Measurements from ENCODE around the gene PXYLP1. TPM values are rescaled to one million over a fixed set of nuclear protein-coding genes. Genes with fewer than 3 reads are reported as not detected.
"Not testable (repeated sequence)": the region's sequence is repeated elsewhere in the genome, so short reads cannot be mapped to it uniquely, and the experiment has no call there.

PXYLP1 gene
- polyA plus RNA-seq, 4 donors: 34.6 to 40.2 (median 39.0) TPM

DNA sequence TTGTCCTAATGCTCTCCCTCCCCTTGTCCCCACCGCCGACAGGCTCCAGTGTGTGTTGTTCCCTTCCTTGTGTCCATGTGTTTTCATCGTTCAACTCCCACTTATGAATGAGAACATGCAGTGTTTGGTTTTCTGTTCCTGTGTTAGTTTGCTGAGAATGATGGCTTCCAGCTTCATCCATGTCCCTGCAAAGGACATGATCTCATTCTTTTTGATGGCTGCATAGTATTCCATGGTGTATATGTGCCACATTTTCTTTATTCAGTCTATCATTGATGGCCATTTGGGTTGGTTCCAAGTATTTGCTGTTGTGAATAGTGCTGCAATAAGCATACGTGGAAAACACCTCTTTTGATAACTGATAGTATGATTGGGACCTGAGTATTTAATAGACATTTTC is 82.8 kb downstream of the PXYLP1 start:
- not testable (repeated sequence) for DNase-seq (ENCODE audit: low read depth in 4 of 4, low spot score in 2 of 4)

DNA sequence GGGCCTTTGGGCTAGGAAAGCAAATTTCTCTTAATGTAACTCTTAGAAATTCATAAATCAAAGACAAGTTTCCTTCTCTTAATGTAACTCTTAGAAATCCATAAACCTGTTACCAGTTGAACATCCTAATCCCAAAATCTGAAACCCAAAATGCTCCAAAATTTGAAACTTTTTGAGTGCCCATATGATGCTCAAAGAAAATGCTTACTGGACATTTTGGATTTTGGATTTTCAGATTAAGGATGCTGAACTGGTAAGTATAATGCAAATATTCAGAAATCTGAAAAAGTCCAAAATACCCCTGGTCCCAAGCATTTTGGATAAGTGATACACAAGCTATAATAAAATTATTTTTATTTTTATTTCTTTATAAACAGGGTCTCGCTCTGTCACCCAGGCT is 85.2 kb downstream of the PXYLP1 start:
- no peak for DNase-seq (ENCODE audit: low read depth in 4 of 4, low spot score in 2 of 4)

DNA sequence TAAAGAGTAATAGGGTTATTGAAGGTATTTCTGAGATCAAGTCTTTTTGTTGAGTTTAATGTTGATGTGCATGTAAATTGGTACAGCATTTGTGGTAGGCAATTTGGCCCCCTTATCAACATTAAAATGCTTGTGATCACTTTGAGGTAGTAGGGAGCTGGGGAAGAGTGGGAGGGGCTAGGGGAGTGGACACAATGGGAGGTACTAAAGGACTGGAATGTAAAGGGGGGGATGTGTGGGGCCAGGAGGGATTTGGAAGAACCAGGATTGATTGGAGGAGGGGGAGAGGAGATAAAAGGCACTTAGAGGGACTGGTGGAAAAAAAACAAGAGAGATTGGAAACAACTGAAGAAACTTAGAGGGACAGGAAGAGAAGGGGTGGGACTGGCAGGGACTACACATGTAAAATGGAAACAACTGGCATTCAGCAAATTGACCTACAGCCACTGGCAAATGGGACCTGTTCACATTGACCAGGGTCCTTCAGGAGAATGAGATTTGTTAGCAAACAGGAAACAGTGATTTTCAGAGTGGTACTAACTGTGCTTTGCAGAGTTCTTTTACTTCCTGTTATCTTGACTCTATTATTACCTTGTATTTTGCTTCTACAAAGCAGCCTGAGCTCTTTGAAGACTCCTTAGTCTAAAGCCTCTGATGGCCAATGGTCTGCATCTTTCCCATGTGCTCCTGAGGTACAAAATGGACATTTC is 88.9 kb downstream of the PXYLP1 start:
- no peak for DNase-seq (ENCODE audit: low read depth in 4 of 4, low spot score in 2 of 4)

DNA sequence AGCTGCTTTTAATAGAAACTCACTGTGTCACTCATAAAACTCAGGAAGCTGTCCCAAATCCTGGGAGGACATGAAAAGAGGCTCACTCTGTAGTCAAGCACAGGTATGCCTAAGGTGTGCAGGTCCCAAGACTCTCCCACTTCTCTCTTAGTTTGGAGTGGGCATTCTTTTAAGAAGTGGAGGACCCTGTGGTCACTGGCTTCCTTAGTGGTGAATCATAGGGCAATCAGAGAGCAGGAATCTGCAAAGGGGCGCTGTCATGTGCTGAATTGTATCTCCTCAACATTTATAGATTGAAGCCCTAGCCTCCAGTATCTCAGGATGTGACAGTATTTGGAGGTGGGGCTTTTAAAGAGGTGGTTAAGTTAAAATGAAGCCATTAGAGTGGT is 89.5 kb downstream of the PXYLP1 start:
- DNase-seq (ENCODE audit: low read depth in 4 of 4, low spot score in 2 of 4): no peak

DNA sequence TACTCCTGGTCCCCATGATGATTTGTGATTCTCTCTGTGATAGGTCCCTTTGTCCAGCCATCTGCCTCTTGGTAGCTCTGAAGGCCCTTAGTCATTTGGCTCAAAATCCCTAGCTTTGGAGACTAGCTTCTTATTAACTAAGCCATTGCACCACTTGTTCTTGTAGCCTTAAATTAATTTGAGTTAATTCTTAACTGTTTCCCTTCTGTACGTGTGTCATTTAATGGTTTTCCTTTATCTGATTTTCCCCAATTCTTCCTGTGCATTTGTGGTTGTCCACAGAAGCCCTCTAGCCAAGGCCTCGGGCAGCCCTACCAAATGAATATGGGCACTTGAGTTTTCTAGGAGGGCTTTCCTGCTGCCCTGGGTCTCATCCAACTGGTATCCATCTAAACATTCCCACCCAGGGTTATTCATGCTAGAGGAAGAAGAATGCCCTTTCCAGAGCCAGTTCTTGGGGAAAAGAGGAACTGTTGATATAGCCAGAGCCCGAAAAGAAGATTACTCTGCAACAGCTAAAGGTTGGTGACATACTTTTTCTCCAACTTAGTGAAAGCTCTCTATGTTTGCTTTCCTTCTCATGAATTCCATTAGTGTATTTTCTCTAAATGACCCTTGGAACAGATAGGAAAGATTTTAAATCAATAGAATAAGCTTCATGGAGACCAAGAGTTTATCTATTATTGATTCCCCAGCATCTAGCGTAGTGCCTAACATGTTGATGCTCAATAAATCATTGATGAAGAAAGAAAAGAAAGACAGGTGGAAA is 92.5 kb downstream of the PXYLP1 start:
- no peak for DNase-seq (ENCODE audit: low read depth in 4 of 4, low spot score in 2 of 4)

DNA sequence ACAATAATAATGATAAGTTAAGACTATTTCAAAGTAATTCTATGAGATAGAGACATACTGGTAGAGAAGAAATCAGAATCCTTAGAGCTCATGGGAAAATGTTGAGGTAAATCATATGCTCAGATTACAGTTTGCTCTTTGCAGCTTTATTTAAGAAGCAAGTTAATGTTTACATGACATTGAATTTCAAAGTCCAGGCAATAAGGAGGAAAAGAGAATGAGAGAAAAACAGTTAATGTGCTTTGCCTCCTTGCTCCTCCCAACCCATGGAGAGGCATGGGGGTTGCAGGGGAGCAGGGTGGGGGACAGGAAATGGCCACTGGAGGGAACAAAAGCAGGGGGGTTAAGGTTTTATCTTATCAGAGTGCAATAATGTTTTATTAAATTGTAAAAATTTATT is 94.5 kb downstream of the PXYLP1 start:
- peak in 1 of 4 donors; percentile 20 for DNase-seq (ENCODE audit: low read depth in 4 of 4, low spot score in 2 of 4)

DNA sequence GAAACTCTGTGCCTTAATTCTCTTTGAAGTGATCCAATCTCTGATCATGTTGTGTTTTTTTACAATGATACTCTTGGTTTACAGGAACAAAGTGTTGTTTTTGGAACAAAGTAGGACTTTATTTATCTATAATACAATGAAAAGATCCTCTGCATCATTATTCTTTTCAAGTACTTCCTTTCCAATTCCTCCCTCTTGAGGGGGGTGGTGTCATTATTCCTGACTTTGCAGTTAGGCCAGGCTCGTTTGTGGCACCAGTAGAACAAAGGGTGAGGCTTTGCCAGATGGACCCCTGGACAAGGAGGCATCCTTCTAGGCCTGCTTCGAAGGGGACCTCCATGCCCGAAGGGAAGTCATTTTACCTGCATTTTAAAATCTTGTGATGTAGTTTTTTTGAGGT is 95.0 kb downstream of the PXYLP1 start:
- no peak for DNase-seq (ENCODE audit: low read depth in 4 of 4, low spot score in 2 of 4)

DNA sequence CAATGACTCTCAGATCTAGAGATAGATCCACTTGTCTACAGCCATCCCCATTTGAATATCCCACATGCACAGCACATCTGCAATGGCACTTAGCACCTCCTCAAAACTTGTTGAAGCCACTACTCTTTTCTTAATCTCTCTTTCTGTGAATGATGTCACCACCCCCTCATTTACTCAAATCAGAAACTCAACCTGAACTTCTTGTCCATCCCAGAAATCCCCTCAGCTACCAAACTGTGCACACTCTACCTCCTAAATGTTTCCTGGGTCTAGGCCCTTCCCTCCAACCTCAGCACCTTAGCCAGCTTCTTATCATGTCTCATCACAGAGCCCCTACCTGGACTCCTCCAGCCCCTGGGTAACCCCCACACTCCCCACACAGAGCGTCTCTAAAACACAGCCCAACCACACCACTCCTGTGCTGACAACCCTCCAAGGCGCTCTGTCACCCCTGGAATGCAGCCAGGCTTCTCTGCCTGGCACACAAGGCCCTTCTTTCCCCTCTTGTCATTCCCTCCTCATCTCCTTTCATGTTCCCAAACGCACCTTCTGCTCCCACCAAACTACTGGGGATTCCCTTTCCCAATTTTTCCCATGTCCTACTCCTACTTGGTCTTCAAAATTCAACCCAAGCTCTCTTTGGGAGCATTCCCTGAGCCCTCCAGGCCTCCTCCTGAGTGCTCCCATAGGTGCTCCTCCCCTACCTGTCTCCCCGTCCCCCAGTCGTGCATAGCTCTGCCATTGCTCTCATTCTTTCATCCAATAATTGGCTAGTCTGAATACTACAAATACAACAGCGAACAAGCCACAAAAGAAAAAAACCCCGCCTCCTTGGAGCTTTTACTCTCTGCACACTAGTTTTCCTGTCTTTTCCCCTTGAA is 96.9 kb downstream of the PXYLP1 start:
- DNase-seq (ENCODE audit: low read depth in 4 of 4, low spot score in 2 of 4): no peak

DNA sequence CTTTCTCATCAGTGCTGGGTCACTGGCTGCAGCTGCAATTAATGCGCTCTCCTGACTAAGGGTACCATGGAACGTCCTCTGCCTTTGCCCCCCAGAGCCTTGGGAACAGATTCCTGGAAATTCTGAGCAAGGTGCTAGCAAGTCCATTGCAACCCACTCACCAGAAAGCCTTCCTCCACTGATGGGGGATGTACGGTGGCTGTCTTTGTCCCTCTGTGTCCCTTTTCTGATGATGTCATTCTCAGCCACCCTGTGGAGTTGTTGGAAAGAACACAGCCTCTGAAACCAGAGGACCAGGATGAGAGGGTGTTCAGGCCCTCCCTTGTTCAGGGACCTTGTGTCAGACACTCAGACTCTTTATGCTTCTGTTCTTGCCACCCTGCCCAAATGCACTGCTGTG is 98.6 kb downstream of the PXYLP1 start:
- no peak for DNase-seq (ENCODE audit: low read depth in 4 of 4, low spot score in 2 of 4)

DNA sequence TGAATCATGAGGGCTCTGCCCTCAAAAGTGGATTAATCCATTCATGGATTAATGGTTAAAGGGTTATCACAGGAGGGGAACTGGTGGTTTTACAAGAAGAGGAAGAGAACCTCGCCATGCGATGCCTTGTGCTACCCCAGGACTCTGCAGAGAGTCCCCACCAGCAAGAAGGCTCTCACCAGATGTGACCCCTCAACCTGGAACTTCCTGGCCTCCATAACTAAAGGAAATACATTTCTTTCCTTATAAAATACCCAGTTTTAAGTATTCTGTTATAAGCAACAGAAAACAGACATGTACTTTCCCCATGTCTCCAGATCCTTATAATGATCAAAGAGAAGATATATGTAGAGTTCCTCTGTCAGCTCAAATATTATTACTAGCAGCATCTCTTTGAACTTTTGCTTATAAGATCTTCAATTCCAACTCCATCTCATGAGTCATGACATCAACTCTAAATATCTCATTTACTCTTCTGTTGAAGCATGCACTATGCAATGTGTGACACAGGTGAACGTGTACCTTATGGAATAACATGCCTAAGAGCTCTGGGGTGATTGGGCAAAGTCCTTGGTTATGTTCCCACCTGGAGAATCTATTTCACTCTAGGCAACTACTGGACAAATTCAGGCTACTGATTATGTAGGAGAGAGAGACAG is 99.2 kb downstream of the PXYLP1 start:
- no peak for DNase-seq (ENCODE audit: low read depth in 4 of 4, low spot score in 2 of 4)

DNA sequence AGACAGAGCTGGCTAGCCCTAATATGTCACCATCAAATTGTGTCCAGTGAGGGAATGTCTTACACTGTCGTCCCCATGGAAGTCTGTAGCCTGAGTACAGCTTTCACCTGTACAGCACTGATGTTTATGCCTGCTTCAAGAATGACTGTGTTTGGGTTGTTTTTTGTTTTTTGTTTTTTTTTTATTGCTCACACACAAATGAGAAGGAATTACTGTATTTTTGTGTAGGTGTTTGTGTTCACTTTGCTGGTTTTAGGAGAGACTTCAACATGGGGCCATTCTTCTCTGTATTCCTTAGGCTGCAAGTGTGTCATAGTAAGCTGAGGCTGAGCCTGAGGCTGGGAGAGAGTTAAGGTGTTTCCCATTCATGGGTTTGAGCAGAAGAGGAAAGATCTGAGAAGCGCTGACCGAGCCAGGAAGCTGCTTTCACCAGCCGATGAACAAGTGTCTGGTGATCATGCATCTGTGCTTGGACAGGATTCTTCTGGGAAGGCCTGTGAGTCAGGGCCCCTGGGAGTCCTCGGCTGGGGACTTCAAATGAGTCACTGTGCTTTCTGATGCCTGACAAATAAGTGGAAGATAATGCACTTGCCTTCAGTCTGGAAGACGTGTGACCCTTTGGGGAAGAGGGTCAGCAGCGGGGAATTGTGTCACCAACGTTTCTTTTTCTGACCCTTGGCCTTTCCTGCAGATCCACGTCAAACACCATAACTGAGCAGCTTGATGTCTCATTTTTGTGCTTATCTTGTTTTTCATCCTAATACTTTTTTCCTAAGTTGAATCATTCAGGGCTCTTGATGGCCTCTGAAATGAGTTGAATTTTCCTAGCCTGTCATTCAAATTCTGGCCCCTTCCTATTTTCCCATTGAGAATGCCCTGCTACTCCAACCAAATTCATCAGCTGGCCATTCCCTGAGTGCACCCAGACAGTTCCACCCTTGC is 100.0 kb downstream of the PXYLP1 start:
- DNase-seq (ENCODE audit: low read depth in 4 of 4, low spot score in 2 of 4): no peak

DNA sequence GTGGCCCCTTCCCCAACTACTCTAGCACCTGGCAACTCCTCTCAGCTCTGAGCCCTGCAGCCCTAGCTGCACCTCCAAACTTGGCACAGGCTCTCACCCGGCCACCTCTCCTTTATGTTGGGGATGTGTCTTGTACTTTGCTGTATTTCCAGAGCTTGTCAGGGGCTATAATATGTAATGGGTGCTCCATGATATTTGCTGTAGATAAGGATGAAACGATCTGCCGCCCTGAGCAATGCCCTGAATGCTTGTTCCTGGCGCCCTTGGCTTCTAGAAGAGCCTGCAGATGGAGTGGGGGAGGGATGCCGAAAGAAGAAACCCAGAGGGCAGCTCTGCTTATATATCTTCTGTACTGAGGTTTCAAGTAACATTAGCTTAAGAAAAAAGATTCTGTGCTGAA is 100.8 kb downstream of the PXYLP1 start:
- no peak for DNase-seq (ENCODE audit: low read depth in 4 of 4, low spot score in 2 of 4)

DNA sequence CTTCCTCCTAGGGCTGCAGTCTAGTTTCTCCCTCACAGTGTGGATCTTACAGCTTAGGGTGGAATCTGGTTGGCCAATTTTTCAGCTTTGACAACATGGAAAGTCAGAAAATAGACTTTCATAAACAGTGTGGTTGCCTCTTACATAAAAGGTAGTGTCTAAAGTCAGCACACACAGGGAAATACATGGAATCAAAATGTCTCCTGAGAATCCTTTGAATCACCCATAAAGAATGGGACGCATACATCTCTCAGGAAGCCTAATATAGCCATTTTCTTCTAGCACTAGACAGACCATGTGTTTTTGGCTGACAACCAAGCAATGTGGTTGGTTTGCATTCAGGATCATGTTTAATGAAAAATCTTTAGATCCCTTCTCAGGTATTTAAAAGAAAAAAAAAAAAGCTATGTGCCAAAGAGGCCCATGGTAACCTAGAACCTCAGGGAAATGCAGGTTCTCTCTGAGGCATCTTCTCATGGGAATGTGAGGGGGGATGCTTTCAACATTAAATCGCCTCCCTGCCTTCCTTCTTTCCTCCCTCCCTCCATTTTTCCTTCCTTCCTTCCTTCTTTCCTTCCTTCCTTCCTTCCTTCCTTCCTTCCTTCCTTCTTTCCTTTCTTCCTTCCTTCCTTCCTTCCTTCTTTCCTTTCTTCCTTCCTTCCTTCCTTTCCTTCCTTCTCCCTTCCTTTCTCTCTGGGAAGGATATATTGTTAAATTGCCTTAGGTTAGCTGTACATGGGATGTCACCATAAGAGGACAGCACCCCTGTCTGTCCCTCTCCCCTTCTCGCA is 102.4 kb downstream of the PXYLP1 start:
- DNase-seq (ENCODE audit: low read depth in 4 of 4, low spot score in 2 of 4): no peak

DNA sequence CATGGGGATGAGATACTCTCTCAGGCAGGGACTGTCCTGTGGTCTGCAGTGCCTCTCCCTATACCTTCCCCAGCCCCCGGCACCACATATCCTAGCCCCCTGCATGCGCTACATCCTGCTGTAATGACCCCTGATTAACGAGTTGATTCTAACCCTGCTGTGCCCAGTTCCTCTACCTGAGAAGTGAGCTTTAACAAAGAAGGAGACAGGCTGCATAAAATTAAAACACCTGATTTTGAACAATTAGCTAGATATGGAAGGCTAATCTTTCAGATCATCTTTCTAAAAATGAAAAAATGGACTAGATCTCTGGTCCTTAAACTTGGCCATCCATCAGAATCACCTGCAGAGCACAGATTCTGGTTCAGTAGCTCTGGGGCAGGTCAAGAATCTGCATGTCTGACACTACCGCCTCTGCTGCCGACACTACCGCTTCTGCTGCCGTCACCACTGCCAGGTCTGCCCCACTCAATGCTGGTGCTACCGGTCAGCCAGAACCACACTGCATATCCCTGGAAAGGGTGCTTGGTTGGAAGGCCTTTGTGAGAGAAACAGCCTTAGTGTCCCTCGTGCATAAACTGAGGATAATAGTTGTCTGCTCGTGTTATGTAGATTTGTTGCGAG is 103.1 kb downstream of the PXYLP1 start:
- no peak for DNase-seq (ENCODE audit: low read depth in 4 of 4, low spot score in 2 of 4)

DNA sequence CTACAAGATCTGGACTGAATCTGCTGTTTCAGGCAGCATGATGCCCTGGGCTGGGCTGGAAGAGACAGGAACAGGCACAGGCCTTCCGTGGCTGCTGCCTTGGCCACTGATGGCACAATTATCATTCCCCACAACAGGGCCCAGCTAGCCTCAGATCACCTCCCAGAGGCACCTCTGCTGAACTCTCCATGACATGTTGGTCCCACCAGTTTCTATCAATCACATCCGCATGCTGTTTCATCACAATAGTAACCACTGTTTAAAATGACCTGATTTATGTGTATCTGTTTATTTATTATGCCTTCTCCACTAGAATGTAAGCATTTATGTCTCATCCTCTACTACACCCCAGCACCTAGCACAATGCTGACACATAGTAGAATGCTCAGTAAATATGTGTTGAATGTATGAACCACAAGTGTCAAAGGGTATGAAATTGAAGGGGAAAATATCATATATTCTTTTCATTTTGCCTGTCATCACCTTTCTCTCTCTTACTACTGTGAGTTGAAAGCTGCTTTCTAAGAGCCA is 104.0 kb downstream of the PXYLP1 start:
- no peak for DNase-seq (ENCODE audit: low read depth in 4 of 4, low spot score in 2 of 4)

DNA sequence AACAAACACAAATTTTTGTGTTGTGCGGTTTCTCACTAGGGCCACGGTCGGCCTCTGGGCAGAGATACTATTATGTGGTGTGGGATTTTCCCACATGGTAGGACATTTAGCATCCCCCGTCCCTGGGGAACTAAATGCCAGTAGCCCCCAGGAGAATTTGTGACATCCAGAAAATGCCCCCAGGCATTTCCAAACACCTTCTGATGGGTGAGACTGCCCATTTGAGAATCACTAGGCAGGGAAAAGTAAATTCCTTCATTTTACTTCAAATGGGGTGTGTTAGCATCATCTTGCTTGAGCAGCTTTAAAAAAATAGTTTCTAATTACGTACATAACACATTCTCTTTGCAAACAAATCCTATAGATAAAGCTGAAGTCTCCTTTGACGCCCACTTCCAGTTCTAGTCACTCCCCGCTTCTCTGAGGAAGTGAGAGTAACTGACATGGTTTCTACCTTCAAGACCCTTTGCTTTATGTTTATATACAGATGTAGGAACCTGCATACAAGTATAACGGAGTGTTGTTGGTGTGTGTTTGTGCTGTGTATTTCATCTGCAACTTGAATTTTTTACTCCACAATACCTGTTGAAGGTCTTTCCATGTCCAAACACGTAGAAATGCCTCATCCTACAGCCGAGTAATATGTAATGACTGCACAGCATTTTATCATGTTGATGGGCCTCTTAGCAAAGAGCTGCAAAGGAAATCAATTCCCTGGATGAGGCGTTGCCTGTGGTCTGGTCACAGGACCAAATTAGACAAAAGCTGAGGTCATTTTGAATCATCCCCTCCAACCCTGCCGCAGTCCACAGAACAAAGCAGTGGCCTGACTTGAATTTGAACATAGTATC is 105.3 kb downstream of the PXYLP1 start:
- no peak for DNase-seq (ENCODE audit: low read depth in 4 of 4, low spot score in 2 of 4)

DNA sequence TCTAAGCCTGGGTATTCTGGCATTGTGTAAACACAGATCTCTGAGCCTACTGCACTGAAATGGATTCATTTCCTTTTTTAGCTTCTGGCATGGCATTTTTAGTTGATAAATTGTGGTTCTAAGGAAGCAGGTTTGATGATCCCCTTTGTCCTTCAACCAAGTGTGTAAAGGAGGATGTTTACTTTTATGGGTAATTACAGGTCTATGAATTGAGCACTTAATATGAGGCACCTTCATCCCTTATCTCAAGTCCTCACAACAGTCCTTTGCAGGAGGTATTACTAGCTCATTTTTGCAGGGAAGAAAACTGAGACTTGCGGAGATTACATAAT is 105.9 kb downstream of the PXYLP1 start:
- DNase-seq (ENCODE audit: low read depth in 4 of 4, low spot score in 2 of 4): no peak
